HepG2 (cell line): Measurements from ENCODE around the gene COPB2. TPM values are rescaled to one million over a fixed set of nuclear protein-coding genes. Genes with fewer than 3 reads are reported as not detected.

ENCODE experiments used
- CENPT ChIP-seq: sonication (generic); formaldehyde crosslinking; IDR thresholded peaks from 2 replicates; pipeline ENCODE4 v1.8.0; 2022; ENCODE audit warnings: low read depth, mild to moderate bottlenecking, moderate library complexity, missing genetic modification reagents
- HDAC1 ChIP-seq: sonication (generic); formaldehyde crosslinking; IDR thresholded peaks from 2 replicates; pipeline ENCODE4 v1.5.1; 2020; ENCODE audit warnings: mild to moderate bottlenecking, missing genetic modification reagents
- HIVEP1 ChIP-seq: sonication (generic); formaldehyde crosslinking; IDR thresholded peaks from 2 replicates; pipeline ENCODE4 v1.4.0; 2020; ENCODE audit warnings: mild to moderate bottlenecking, missing genetic modification reagents
- MTF1 ChIP-seq: sonication (generic); formaldehyde crosslinking; IDR thresholded peaks from 2 replicates; pipeline ENCODE4 v1.5.0; 2020; ENCODE audit warnings: missing genetic modification reagents
- POLR2G ChIP-seq: fragments of 200-400 bp; formaldehyde crosslinking; IDR thresholded peaks from 2 replicates; pipeline ENCODE4 v1.6.1; 2018; ENCODE audit warnings: mild to moderate bottlenecking, low read depth, low read length, moderate library complexity
- RBM39 ChIP-seq: fragments of 200-400 bp; formaldehyde crosslinking; IDR thresholded peaks from one replicate; pipeline ENCODE4 v1.6.1; 2018; ENCODE audit warnings: antibody characterized with exemption, mild to moderate bottlenecking, low read depth, low read length; ENCODE audit not compliant: poor library complexity, severe bottlenecking
- TAF1 ChIP-seq: sonication (generic); formaldehyde crosslinking; IDR thresholded peaks from 2 replicates; pipeline ENCODE4 v1.4.0; 2020; ENCODE audit warnings: missing genetic modification reagents
- ZBTB8A ChIP-seq: sonication (generic); formaldehyde crosslinking; IDR thresholded peaks from 2 replicates; pipeline ENCODE4 v1.4.0; 2020; ENCODE audit warnings: mild to moderate bottlenecking, low read depth, missing genetic modification reagents, borderline replicate concordance
- ZFP62 ChIP-seq: sonication (generic); formaldehyde crosslinking; IDR thresholded peaks from 2 replicates; pipeline ENCODE4 v1.4.0; 2020; ENCODE audit warnings: missing genetic modification reagents
- ZNF17 ChIP-seq: sonication (generic); formaldehyde crosslinking; IDR thresholded peaks from 2 replicates; pipeline ENCODE4 v1.5.0; 2020; ENCODE audit warnings: mild to moderate bottlenecking, missing genetic modification reagents
- ZNF382 ChIP-seq: sonication (generic); formaldehyde crosslinking; IDR thresholded peaks from 2 replicates; pipeline ENCODE4 v1.5.0; 2020; ENCODE audit warnings: missing genetic modification reagents, mild to moderate bottlenecking, borderline replicate concordance
- ZNF543 ChIP-seq: sonication (generic); formaldehyde crosslinking; IDR thresholded peaks from 2 replicates; pipeline ENCODE4 v1.4.0; 2020; ENCODE audit warnings: mild to moderate bottlenecking, missing genetic modification reagents
- ZNF567 ChIP-seq: sonication (generic); formaldehyde crosslinking; IDR thresholded peaks from 2 replicates; pipeline ENCODE4 v1.8.1; 2023; ENCODE audit warnings: mild to moderate bottlenecking, missing genetic modification reagents, borderline replicate concordance
- polyA plus RNA-seq, 8 experiments: library from polyadenylated mRNA; depleted of rRNA in 3 of 8; stranded (reverse) in 7 of 8; unstranded in 1 of 8; fragments of >200 nt; fragmentation: Illumina TruSeq in 4 of 8; extraction: Trizol in 4 of 8; gene quantifications; 2 replicates each; pipeline versions ENCODE4 v1.2.1 to v1.2.3, GENCODE V29; 2011 to 2016; ENCODE audit warnings: low read depth in 4 of 8, missing spikeins in 1 of 8, mixed read lengths in 1 of 8; ENCODE audit not compliant: insufficient read depth in 1 of 8
- total RNA-seq, 5 experiments: library from RNA; depleted of rRNA; stranded (reverse); fragments of >200 nt; fragmentation: Illumina TruSeq; extraction: Trizol; gene quantifications; 2 replicates each; pipeline ENCODE4 v1.2.3, GENCODE V29; 2016; ENCODE audit warnings: low read depth in 1 of 5
- TF ChIP-seq, protein P1 (sequence below): sonication (generic); formaldehyde crosslinking; IDR thresholded peaks from 2 replicates; pipeline ENCODE4 v1.4.0; 2020; ENCODE audit warnings: missing genetic modification reagents
- TF ChIP-seq, protein P2 (sequence below): sonication (generic); formaldehyde crosslinking; IDR thresholded peaks from 2 replicates; pipeline ENCODE4 v1.8.0; 2022; ENCODE audit warnings: mild to moderate bottlenecking, missing genetic modification reagents, borderline replicate concordance
- TF ChIP-seq, protein P3 (sequence below): sonication (generic); formaldehyde crosslinking; conservative IDR thresholded peaks from 2 replicates; pipeline ENCODE4 v1.4.0; 2020; ENCODE audit warnings: missing genetic modification reagents
- TF ChIP-seq, protein P4 (sequence below): sonication (generic); formaldehyde crosslinking; conservative IDR thresholded peaks from 2 replicates; pipeline ENCODE4 v1.8.1; 2023; ENCODE audit warnings: missing genetic modification reagents
- TF ChIP-seq, protein P5 (sequence below): IDR thresholded peaks from 2 replicates; pipeline ENCODE4 v1.6.1; 2016; ENCODE audit warnings: mild to moderate bottlenecking, missing biosample characterization, missing genetic modification reagents
- TF ChIP-seq, protein P6 (sequence below): sonication (generic); formaldehyde crosslinking; IDR thresholded peaks from 2 replicates; pipeline ENCODE4 v1.4.0; 2020; ENCODE audit warnings: missing genetic modification reagents
- TF ChIP-seq, protein P7 (sequence below): sonication (generic); formaldehyde crosslinking; IDR thresholded peaks from 2 replicates; pipeline ENCODE4 v1.5.0; 2020; ENCODE audit warnings: missing genetic modification reagents

The COPB2 gene
- total and polyA plus RNA-seq, 2 of the 13 experiments (the other 11 are each of a cell fraction or from before 2014, with no cell fraction given), result 83.3 to 217 TPM

DNA sequence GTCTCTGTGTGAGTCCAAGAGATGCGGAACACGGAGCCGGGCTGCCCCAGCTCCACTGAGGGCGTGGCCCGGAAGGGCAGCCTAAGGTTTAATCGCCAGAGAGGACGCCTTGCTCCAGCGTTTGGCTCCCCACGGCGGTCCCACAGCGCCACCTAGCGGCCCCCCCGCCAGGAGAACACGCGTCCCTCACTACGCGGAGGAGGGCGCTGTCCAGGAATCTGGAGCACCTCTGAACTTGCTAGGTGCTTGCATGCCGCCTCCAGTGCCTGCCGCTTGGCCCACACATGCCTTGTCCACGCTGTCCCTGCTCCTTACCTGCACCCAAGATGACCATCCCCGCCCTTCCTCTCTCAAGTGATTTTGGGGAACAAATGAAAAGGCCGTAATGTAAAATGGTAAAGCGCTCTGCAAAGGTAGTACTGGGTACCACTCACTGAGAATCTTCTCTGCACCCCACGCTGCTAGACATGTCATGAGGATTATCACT is 60.0 kb downstream of the COPB2 start (continued):
- TF ChIP-seq, protein P1, sequence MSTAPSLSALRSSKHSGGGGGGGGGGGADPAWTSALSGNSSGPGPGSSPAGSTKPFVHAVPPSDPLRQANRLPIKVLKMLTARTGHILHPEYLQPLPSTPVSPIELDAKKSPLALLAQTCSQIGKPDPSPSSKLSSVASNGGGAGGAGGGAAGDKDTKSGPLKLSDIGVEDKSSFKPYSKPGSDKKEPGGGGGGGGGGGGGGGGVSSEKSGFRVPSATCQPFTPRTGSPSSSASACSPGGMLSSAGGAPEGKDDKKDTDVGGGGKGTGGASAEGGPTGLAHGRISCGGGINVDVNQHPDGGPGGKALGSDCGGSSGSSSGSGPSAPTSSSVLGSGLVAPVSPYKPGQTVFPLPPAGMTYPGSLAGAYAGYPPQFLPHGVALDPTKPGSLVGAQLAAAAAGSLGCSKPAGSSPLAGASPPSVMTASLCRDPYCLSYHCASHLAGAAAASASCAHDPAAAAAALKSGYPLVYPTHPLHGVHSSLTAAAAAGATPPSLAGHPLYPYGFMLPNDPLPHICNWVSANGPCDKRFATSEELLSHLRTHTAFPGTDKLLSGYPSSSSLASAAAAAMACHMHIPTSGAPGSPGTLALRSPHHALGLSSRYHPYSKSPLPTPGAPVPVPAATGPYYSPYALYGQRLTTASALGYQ (CRISPR knock-in tag), result no peak
- TF ChIP-seq HDAC1 (CRISPR knock-in tag) (no peak), ZNF567 (CRISPR knock-in tag) (no peak), ZNF17 (no peak), POLR2G (no peak), TAF1 (CRISPR knock-in tag) (no peak), MTF1 (CRISPR knock-in tag) (no peak), CENPT (CRISPR knock-in tag) (no peak), ZBTB8A (no peak), ZNF382 (no peak), HIVEP1 (CRISPR knock-in tag) (no peak), ZFP62 (CRISPR knock-in tag) (no peak), ZNF543 (CRISPR knock-in tag) (no peak), RBM39 (no peak)
- TF ChIP-seq, protein P2, sequence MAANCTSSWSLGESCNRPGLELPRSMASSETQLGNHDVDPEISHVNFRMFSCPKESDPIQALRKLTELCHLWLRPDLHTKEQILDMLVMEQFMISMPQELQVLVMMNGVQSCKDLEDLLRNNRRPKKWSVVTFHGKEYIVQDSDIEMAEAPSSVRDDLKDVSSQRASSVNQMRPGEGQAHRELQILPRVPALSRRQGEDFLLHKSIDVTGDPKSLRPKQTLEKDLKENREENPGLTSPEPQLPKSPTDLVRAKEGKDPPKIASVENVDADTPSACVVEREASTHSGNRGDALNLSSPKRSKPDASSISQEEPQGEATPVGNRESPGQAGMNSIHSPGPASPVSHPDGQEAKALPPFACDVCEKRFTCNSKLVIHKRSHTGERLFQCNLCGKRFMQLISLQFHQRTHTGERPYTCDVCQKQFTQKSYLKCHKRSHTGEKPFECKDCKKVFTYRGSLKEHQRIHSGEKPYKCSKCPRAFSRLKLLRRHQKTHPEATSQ (CRISPR knock-in tag), result no peak
- TF ChIP-seq, protein P3, sequence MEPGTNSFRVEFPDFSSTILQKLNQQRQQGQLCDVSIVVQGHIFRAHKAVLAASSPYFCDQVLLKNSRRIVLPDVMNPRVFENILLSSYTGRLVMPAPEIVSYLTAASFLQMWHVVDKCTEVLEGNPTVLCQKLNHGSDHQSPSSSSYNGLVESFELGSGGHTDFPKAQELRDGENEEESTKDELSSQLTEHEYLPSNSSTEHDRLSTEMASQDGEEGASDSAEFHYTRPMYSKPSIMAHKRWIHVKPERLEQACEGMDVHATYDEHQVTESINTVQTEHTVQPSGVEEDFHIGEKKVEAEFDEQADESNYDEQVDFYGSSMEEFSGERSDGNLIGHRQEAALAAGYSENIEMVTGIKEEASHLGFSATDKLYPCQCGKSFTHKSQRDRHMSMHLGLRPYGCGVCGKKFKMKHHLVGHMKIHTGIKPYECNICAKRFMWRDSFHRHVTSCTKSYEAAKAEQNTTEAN (CRISPR knock-in tag), result no peak
- TF ChIP-seq, protein P4, sequence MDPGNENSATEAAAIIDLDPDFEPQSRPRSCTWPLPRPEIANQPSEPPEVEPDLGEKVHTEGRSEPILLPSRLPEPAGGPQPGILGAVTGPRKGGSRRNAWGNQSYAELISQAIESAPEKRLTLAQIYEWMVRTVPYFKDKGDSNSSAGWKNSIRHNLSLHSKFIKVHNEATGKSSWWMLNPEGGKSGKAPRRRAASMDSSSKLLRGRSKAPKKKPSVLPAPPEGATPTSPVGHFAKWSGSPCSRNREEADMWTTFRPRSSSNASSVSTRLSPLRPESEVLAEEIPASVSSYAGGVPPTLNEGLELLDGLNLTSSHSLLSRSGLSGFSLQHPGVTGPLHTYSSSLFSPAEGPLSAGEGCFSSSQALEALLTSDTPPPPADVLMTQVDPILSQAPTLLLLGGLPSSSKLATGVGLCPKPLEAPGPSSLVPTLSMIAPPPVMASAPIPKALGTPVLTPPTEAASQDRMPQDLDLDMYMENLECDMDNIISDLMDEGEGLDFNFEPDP, result no peak
- TF ChIP-seq, protein P5, sequence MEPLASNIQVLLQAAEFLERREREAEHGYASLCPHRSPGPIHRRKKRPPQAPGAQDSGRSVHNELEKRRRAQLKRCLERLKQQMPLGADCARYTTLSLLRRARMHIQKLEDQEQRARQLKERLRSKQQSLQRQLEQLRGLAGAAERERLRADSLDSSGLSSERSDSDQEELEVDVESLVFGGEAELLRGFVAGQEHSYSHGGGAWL (CRISPR knock-in tag), result 0 out of 2 replicates have a peak, but pooled peaks have one; percentile 54
- TF ChIP-seq, protein P6, sequence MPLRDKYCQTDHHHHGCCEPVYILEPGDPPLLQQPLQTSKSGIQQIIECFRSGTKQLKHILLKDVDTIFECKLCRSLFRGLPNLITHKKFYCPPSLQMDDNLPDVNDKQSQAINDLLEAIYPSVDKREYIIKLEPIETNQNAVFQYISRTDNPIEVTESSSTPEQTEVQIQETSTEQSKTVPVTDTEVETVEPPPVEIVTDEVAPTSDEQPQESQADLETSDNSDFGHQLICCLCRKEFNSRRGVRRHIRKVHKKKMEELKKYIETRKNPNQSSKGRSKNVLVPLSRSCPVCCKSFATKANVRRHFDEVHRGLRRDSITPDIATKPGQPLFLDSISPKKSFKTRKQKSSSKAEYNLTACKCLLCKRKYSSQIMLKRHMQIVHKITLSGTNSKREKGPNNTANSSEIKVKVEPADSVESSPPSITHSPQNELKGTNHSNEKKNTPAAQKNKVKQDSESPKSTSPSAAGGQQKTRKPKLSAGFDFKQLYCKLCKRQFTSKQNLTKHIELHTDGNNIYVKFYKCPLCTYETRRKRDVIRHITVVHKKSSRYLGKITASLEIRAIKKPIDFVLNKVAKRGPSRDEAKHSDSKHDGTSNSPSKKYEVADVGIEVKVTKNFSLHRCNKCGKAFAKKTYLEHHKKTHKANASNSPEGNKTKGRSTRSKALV, result no peak
- TF ChIP-seq, protein P7, sequence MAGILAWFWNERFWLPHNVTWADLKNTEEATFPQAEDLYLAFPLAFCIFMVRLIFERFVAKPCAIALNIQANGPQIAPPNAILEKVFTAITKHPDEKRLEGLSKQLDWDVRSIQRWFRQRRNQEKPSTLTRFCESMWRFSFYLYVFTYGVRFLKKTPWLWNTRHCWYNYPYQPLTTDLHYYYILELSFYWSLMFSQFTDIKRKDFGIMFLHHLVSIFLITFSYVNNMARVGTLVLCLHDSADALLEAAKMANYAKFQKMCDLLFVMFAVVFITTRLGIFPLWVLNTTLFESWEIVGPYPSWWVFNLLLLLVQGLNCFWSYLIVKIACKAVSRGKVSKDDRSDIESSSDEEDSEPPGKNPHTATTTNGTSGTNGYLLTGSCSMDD (CRISPR knock-in tag), result no peak
